Measurements from ENCODE around the gene ATP11A. TPM values are rescaled to one million over a fixed set of nuclear protein-coding genes. Genes with fewer than 3 reads are reported as not detected.
"Not testable (repeated sequence)": the region's sequence is repeated elsewhere in the genome, so short reads cannot be mapped to it uniquely, and the experiment has no call there.

The ATP11A gene
- total RNA-seq, 2 donors from 2014 or later, result 15.8 to 19.6 TPM

DNA sequence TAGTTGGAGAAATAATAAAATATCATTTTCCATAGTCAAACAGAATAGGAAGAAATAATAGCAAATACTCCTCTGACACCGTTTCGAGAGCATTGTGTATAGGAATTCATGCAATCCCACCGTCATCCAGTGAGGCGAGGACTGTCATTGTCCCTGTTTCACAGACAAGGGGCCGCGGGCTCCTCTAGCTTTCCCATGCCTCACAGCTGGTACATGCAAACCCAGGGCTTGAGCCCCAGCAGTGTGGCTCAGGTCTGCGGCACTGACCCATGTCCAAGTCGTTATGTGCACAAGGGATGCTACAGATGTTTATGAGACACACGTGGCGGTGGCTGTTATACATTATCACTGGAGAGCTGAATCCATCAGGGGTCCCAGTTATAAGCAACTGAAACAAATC is 18.5 kb upstream of the ATP11A start:
- H3K4me3 ChIP-seq, result no peak overlapping the region

GRCh38 chr13:112672651-112673284 is 17.1 kb upstream of the ATP11A start:
- Histone ChIP-seq H3K4me1 (no peaks in the 10 kb centered on the region), H3K36me3 (no peaks in the 10 kb centered on the region), H3K27ac (no peak overlapping the region), H3K9ac (ENCODE audit: low read depth in 2 of 2, low read length in 2 of 2) (no peak overlapping the region), H3K4me3 (no peak overlapping the region), H3K9me3 (no peaks in the 10 kb centered on the region), H3K27me3 (no peaks in the 10 kb centered on the region)
- intact Hi-C loops (cut with DNase I), result no loop called here
- no peak for DNase-seq
- TF ChIP-seq, protein P1, sequence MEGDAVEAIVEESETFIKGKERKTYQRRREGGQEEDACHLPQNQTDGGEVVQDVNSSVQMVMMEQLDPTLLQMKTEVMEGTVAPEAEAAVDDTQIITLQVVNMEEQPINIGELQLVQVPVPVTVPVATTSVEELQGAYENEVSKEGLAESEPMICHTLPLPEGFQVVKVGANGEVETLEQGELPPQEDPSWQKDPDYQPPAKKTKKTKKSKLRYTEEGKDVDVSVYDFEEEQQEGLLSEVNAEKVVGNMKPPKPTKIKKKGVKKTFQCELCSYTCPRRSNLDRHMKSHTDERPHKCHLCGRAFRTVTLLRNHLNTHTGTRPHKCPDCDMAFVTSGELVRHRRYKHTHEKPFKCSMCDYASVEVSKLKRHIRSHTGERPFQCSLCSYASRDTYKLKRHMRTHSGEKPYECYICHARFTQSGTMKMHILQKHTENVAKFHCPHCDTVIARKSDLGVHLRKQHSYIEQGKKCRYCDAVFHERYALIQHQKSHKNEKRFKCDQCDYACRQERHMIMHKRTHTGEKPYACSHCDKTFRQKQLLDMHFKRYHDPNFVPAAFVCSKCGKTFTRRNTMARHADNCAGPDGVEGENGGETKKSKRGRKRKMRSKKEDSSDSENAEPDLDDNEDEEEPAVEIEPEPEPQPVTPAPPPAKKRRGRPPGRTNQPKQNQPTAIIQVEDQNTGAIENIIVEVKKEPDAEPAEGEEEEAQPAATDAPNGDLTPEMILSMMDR (IDR thresholded peaks at IDR 0.05), result no peak

More for the DNA sequence above, 18.5 kb upstream of the ATP11A start:
- Histone ChIP-seq H3K36me3 (no peaks in the 10 kb centered on the region), H3K9me3 (no peaks in the 10 kb centered on the region), H3K27me3 (no peaks in the 10 kb centered on the region), H3K27ac (no peak overlapping the region), H3K4me1 (no peaks in the 10 kb centered on the region), H3K9ac (ENCODE audit: low read depth in 2 of 2, low read length in 2 of 2) (no peak overlapping the region)
- TF ChIP-seq, protein P1 (IDR thresholded peaks at IDR 0.05), result no peak
- DNase-seq, result no peak
- intact Hi-C loops (cut with DNase I), result no loop called here

DNA sequence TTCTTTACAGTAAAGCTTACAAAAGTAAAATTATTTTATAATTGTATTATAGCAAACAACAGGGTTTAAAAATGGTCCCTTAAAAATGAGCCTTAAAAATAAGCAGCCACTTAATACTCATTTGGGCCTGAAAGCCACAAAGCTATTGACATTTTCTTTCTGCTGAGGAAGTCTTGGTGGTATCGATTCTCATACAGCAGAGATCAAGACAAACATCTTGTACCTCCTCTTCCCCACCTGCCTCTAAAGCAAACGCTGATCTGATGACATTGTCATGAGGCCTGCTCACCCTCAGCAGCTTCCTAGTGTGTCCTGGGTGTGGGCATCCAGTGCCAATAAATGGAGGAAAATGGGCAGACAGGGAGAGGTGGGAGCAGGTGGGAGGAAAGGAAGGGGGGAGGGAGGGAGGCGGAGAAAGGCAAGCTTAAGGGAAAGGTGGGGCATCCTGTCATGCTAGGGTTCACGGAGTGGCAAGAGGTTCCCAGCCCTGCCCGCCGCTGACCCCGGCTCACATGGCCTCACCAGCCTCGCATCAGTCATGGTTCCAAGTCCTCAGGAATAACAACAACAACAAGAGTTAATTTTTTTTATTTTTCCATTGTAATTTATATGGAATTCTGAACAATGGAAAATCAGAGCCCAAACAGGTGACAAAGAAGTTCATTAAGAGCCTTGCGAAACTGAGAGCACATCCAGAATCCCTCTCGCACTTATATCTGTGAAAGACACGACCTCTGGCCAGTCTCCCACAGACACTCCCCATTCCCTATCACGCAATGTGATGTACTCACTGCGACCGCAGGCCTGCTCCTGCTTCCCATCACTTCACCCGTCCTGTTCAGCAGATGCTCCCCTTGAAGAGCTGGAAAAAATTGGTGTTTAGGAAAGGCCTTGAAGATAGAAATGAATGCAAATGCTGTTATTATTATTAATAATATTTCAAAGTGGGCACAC is 15.1 kb upstream of the ATP11A start:
- intact Hi-C loops (cut with DNase I), result no loop called here
- Histone ChIP-seq H3K9me3 (no peaks in the 10 kb centered on the region), H3K4me1 (no peaks in the 10 kb centered on the region), H3K36me3 (no peaks in the 10 kb centered on the region), H3K27ac (no peak overlapping the region), H3K9ac (ENCODE audit: low read depth in 2 of 2, low read length in 2 of 2) (no peak overlapping the region), H3K27me3 (no peaks in the 10 kb centered on the region), H3K4me3 (no peak overlapping the region)
- DNase-seq, result no peak
- TF ChIP-seq, protein P1 (IDR thresholded peaks at IDR 0.05), result no peak

- DNase-seq, result no peak
- Histone ChIP-seq H3K36me3 (no peaks in the 10 kb centered on the region), H3K9ac (ENCODE audit: low read depth in 2 of 2, low read length in 2 of 2) (no peak overlapping the region), H3K4me1 (no peaks in the 10 kb centered on the region), H3K9me3 (no peaks in the 10 kb centered on the region), H3K4me3 (no peak overlapping the region), H3K27ac (no peak overlapping the region), H3K27me3 (no peaks in the 10 kb centered on the region)
- TF ChIP-seq, protein P1 (IDR thresholded peaks at IDR 0.05), result no peak
- intact Hi-C loops (cut with DNase I), result no loop called here
Observed at GRCh38 chr13:112675366-112675756, 14.5 kb upstream of the ATP11A start.

DNA sequence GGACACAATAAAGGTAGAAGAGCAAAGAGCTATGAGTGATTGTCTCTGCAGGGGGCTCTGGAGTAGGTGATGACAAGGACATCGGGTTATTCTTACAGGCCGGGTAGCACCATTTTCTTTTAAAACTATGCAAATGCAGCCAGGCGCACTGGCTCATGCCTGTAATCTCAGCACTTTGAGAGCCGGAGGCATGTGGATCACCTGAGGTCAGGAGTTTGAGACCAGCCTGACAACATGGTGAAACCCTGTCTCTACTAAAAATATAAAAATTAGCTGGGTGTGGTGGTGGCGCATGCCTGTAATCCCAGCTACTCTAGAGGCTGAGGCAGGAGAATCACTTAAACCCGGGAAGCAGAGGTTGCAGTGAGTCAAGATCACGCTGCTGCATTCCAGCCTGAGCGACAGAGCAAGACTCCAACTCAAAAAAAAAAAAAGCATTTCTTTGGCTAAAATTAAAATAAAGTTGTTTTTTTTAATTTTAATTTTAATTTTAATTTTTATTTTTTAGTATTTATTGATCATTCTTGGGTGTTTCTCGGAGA is 12.3 kb upstream of the ATP11A start:
- DNase-seq; intact Hi-C loops (cut with DNase I); H3K9me3 ChIP-seq; H3K27me3 ChIP-seq; H3K9ac ChIP-seq (ENCODE audit: low read depth in 2 of 2, low read length in 2 of 2); H3K27ac ChIP-seq; H3K36me3 ChIP-seq; H3K4me1 ChIP-seq; H3K4me3 ChIP-seq: not testable (repeated sequence)

Data from colonic mucosa (tissue), 4 donors.